Breast epithelium (tissue), 4 donors: ENCODE measurements around the gene GLRA1. TPM values are rescaled to one million over a fixed set of nuclear protein-coding genes. Genes with fewer than 3 reads are reported as not detected.

Source experiments
- DNase-seq, 2 donors: peaks; one replicate each; pipeline ENCODE4 v3.0.0-alpha.2; 2019; ENCODE audit warnings: low spot score in 2 of 2
- H3K27ac ChIP-seq, 2 donors: fragments of 200-600 bp; sonication (generic) in 1 of 2; one replicate each; pipeline ENCODE4 v1.5.1; 2016 to 2019; ENCODE audit warnings: mild to moderate bottlenecking in 1 of 2
- H3K27me3 ChIP-seq, 2 donors: fragments of 200-600 bp; sonication (generic) in 1 of 2; one replicate each; pipeline versions ENCODE4 v1.5.1 to v1.6.0; 2017 to 2019; ENCODE audit warnings: control low read depth in 1 of 2, mild to moderate bottlenecking in 1 of 2
- H3K36me3 ChIP-seq: fragments of 200-600 bp; one replicate; pipeline ENCODE4 v1.5.1; 2019
- H3K4me1 ChIP-seq, 2 donors: fragments of 200-600 bp; sonication (generic); one replicate each; pipeline ENCODE4 v1.5.1; 2016 to 2019; ENCODE audit warnings: control low read depth in 1 of 2
- H3K4me3 ChIP-seq, 3 donors: fragments of 200-600 bp; sonication (generic); 1 replicate in 2 of 3; 2 replicates in 1 of 3; pipeline ENCODE4 v1.5.1; 2016 to 2019; ENCODE audit warnings: mild to moderate bottlenecking in 3 of 3, moderate library complexity in 2 of 3
- H3K9me3 ChIP-seq, 2 donors: fragments of 200-600 bp; sonication (generic) in 1 of 2; one replicate each; pipeline ENCODE4 v1.5.1; 2016 to 2019; ENCODE audit warnings: control low read depth in 1 of 2
- CTCF ChIP-seq, 3 donors: fragments of 450-650 bp; IDR thresholded peaks; one replicate each; pipeline ENCODE4 v1.5.1; 2016 to 2017; ENCODE audit warnings: antibody characterized with exemption in 3 of 3, mild to moderate bottlenecking in 3 of 3, moderate library complexity in 3 of 3
- POLR2A ChIP-seq: fragments of 450-650 bp; IDR thresholded peaks from one replicate; pipeline ENCODE4 v1.6.1; 2016; ENCODE audit warnings: antibody characterized with exemption, mild to moderate bottlenecking, moderate library complexity
- POLR2AphosphoS5 ChIP-seq, 3 donors: sonication (generic); formaldehyde crosslinking; IDR thresholded peaks; one replicate each; pipeline ENCODE4 v1.6.1; 2017; ENCODE audit warnings: antibody characterized with exemption in 3 of 3
- intact Hi-C: fragments of 100-400 bp; cut with DNase I; formaldehyde crosslinking; loops from one replicate; pipeline ENCODE4 v1.15.1; 2023; ENCODE audit warnings: low total_unique reads
- total RNA-seq, 3 donors: library from RNA; depleted of rRNA; stranded (reverse); fragments of >200 nt; gene quantifications; one replicate each; pipeline ENCODE4 v1.1.0, GENCODE V29; 2016

Gene GLRA1
- total RNA-seq, 3 donors from 2014 or later: not detected

DNA sequence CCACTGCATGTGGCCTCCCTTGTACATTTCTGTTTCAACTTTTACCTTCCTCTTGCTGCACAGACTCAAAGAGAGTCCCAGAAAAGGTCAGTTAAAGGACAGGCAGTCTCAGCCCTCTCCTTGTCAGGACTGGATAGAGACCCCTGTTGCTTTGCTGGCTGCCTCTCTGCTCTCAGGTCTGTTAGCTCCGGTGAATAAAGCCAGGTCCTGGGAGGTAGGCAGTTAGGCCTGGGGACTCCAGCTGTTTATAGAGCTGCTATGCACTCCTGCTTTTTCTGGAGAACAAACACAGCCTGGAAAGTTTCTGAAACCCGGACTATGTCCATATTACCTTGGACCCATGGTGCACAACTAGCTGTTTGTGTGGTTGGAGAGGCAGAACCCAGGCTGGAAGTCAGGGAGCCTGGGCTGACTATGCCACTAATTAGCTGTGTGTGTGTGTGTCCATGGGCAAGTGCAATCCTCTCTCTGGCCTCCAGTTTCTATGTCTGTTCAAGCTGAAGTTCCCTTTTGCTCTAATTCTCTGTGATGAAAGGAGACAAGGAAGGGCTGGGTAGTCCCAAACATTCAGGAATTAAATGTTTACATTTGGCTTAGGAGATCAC is 42.9 kb downstream of the GLRA1 start:
- H3K4me1 ChIP-seq: no peaks in the 10 kb centered on the region
- H3K27ac ChIP-seq: no peak overlapping the region
- H3K27me3 ChIP-seq: no peaks in the 10 kb centered on the region
- no peak overlapping the region for H3K4me3 ChIP-seq
- peaks cover 3% of the 10 kb centered on the region for H3K36me3 ChIP-seq
- intact Hi-C loops: loop anchor here (2.0 kb wide), 1 partner anchor 37 kb away; no protein-coding TSS in a partner anchor
- TF ChIP-seq POLR2A (no peak), POLR2AphosphoS5 (IDR thresholded peaks at IDR 0.05) (no peak), CTCF (IDR thresholded peaks at IDR 0.05) (no peak)
- H3K9me3 ChIP-seq: peaks cover 0 to 4% of the 10 kb centered on the region in 2 donors
- no peak for DNase-seq

GRCh38 chr5:151880324-151880723 is 44.3 kb downstream of the GLRA1 start:
- Histone ChIP-seq H3K27me3 (no peaks in the 10 kb centered on the region), H3K9me3 (peaks cover 0 to 4% of the 10 kb centered on the region in 2 donors), H3K4me3 (no peak overlapping the region), H3K36me3 (no peaks in the 10 kb centered on the region), H3K27ac (no peak overlapping the region), H3K4me1 (no peaks in the 10 kb centered on the region)
- intact Hi-C loops: no loop called here
- TF ChIP-seq POLR2A (no peak), POLR2AphosphoS5 (IDR thresholded peaks at IDR 0.05) (no peak)
- no peak for DNase-seq

DNA sequence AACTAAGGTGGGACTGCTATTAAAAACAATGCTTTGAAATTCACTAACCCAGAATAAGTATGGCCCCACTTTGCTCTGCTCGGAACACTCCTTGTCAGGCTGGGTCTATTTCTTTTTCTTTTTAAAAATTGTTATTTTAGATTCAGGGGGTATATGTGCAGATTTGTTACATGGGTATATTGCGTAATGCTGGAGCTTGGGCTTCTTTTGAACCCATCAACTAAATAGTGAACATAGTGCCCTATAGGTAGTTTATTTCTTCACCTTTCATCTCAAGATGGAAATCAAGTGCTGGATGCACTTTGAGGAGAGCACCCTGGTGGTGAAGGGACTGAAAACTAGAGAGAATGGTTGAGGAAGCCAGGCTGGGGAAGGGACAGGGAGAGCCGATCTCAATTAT is 51.0 kb downstream of the GLRA1 start:
- no peaks in the 10 kb centered on the region for H3K4me1 ChIP-seq
- no peak overlapping the region for H3K4me3 ChIP-seq
- H3K36me3 ChIP-seq: no peaks in the 10 kb centered on the region
- TF ChIP-seq POLR2A: no peak
- TF ChIP-seq CTCF (IDR thresholded peaks at IDR 0.05): no peak
- no peak for TF ChIP-seq POLR2AphosphoS5 (IDR thresholded peaks at IDR 0.05)
- no peak overlapping the region for H3K27ac ChIP-seq
- intact Hi-C loops: no loop called here
- H3K27me3 ChIP-seq: no peaks in the 10 kb centered on the region
- DNase-seq: no peak
- H3K9me3 ChIP-seq: peaks cover 0 to 4% of the 10 kb centered on the region in 2 donors

- Histone ChIP-seq H3K27me3 (no peaks in the 10 kb centered on the region), H3K9me3 (peaks cover 0 to 4% of the 10 kb centered on the region in 2 donors), H3K27ac (no peak overlapping the region), H3K4me3 (no peak overlapping the region), H3K4me1 (no peaks in the 10 kb centered on the region), H3K36me3 (no peaks in the 10 kb centered on the region)
- TF ChIP-seq CTCF (IDR thresholded peaks at IDR 0.05) (no peak), POLR2A (no peak), POLR2AphosphoS5 (IDR thresholded peaks at IDR 0.05) (no peak)
- DNase-seq: no peak
- intact Hi-C loops: no loop called here
These were observed 52.0 kb downstream of the GLRA1 start for GRCh38 chr5:151872701-151873100.

GRCh38 chr5:151870820-151871219 is 53.8 kb downstream of the GLRA1 start:
- DNase-seq: no peak
- intact Hi-C loops: no loop called here
- no peaks in the 10 kb centered on the region for H3K9me3 ChIP-seq
- no peak overlapping the region for H3K4me3 ChIP-seq
- no peaks in the 10 kb centered on the region for H3K4me1 ChIP-seq
- H3K36me3 ChIP-seq: no peaks in the 10 kb centered on the region
- no peaks in the 10 kb centered on the region for H3K27me3 ChIP-seq
- no peak for TF ChIP-seq POLR2A
- H3K27ac ChIP-seq: no peak overlapping the region

GRCh38 chr5:151870271-151870670 is 54.4 kb downstream of the GLRA1 start:
- Histone ChIP-seq H3K27ac (no peak overlapping the region), H3K9me3 (no peaks in the 10 kb centered on the region), H3K27me3 (no peaks in the 10 kb centered on the region), H3K4me3 (no peak overlapping the region), H3K36me3 (no peaks in the 10 kb centered on the region), H3K4me1 (no peaks in the 10 kb centered on the region)
- no peak for TF ChIP-seq POLR2A
- no peak for TF ChIP-seq POLR2AphosphoS5 (IDR thresholded peaks at IDR 0.05)
- no peak for TF ChIP-seq CTCF (IDR thresholded peaks at IDR 0.05)
- intact Hi-C loops: no loop called here
- no peak for DNase-seq
